ENCODE results near the gene KCNK15. TPM values are rescaled to one million over a fixed set of nuclear protein-coding genes. Genes with fewer than 3 reads are reported as not detected.
"Not testable (repeated sequence)": the region's sequence is repeated elsewhere in the genome, so short reads cannot be mapped to it uniquely, and the experiment has no call there.

KCNK15 gene
- under 1 TPM in 2 of 3 donors, not detected in 1; 0.06 to 0.11 TPM for polyA plus RNA-seq (ENCODE audit: insufficient read length in 3 of 3)

- DNase-seq (ENCODE audit: low read depth in 3 of 3, low spot score in 2 of 3): no peak
Observed at GRCh38 chr20:44745598-44746366, at the start of gene KCNK15. Gene KCNK15 (plus strand): TSS chr20:44745865. CDS start chr20:44745911, 46 bp downstream.

GRCh38 chr20:44696315-44696714 is 49.4 kb upstream of the KCNK15 start:
- no peak for DNase-seq (ENCODE audit: low read depth in 3 of 3, low spot score in 2 of 3)

- not testable (repeated sequence) for DNase-seq (ENCODE audit: low read depth in 3 of 3, low spot score in 2 of 3)
Observed at GRCh38 chr20:44697041-44697440, 48.6 kb upstream of the KCNK15 start.

GRCh38 chr20:44698351-44698750 is 47.3 kb upstream of the KCNK15 start:
- DNase-seq (ENCODE audit: low read depth in 3 of 3, low spot score in 2 of 3): no peak

GRCh38 chr20:44700306-44700705 is 45.4 kb upstream of the KCNK15 start:
- DNase-seq (ENCODE audit: low read depth in 3 of 3, low spot score in 2 of 3): no peak

GRCh38 chr20:44701118-44701857 is 44.4 kb upstream of the KCNK15 start:
- DNase-seq (ENCODE audit: low read depth in 3 of 3, low spot score in 2 of 3): no peak

GRCh38 chr20:44701858-44702256 is 43.8 kb upstream of the KCNK15 start:
- DNase-seq (ENCODE audit: low read depth in 3 of 3, low spot score in 2 of 3): no peak

- no peak for DNase-seq (ENCODE audit: low read depth in 3 of 3, low spot score in 2 of 3)
Observed at GRCh38 chr20:44702776-44703175, 42.9 kb upstream of the KCNK15 start.

- no peak for DNase-seq (ENCODE audit: low read depth in 3 of 3, low spot score in 2 of 3)
Observed at GRCh38 chr20:44703183-44703925, 42.3 kb upstream of the KCNK15 start.

GRCh38 chr20:44703956-44704488 is 41.6 kb upstream of the KCNK15 start:
- no peak for DNase-seq (ENCODE audit: low read depth in 3 of 3, low spot score in 2 of 3)

- DNase-seq (ENCODE audit: low read depth in 3 of 3, low spot score in 2 of 3): no peak
Observed at GRCh38 chr20:44704551-44704971, 41.1 kb upstream of the KCNK15 start.

GRCh38 chr20:44705364-44706094 is 40.1 kb upstream of the KCNK15 start:
- no peak for DNase-seq (ENCODE audit: low read depth in 3 of 3, low spot score in 2 of 3)

GRCh38 chr20:44706301-44707017 is 39.2 kb upstream of the KCNK15 start:
- no peak for DNase-seq (ENCODE audit: low read depth in 3 of 3, low spot score in 2 of 3)

GRCh38 chr20:44707018-44707579 is 38.6 kb upstream of the KCNK15 start:
- no peak for DNase-seq (ENCODE audit: low read depth in 3 of 3, low spot score in 2 of 3)

- DNase-seq (ENCODE audit: low read depth in 3 of 3, low spot score in 2 of 3): no peak
Observed at GRCh38 chr20:44709380-44709779, 36.3 kb upstream of the KCNK15 start.

- DNase-seq (ENCODE audit: low read depth in 3 of 3, low spot score in 2 of 3): no peak
Observed at GRCh38 chr20:44709797-44710196, 35.9 kb upstream of the KCNK15 start.

- no peak for DNase-seq (ENCODE audit: low read depth in 3 of 3, low spot score in 2 of 3)
Observed at GRCh38 chr20:44711237-44711636, 34.4 kb upstream of the KCNK15 start.

GRCh38 chr20:44714102-44714700 is 31.5 kb upstream of the KCNK15 start:
- no peak for DNase-seq (ENCODE audit: low read depth in 3 of 3, low spot score in 2 of 3)
